Measurements from ENCODE around the gene ITPRIPL2. TPM values are rescaled to one million over a fixed set of nuclear protein-coding genes. Genes with fewer than 3 reads are reported as not detected.

The ITPRIPL2 gene
- total and polyA plus RNA-seq, 2 of the 13 experiments (the other 11 are each of a cell fraction or from before 2014, with no cell fraction given) = 5.9 to 12.6 TPM

GRCh38 chr16:19104607-19105006 lies 9.2 kb upstream of the ITPRIPL2 start (continued):
- no peak for TF ChIP-seq RERE (CRISPR knock-in tag; IDR thresholded peaks at IDR 0.05; ENCODE audit: low read depth)

DNA sequence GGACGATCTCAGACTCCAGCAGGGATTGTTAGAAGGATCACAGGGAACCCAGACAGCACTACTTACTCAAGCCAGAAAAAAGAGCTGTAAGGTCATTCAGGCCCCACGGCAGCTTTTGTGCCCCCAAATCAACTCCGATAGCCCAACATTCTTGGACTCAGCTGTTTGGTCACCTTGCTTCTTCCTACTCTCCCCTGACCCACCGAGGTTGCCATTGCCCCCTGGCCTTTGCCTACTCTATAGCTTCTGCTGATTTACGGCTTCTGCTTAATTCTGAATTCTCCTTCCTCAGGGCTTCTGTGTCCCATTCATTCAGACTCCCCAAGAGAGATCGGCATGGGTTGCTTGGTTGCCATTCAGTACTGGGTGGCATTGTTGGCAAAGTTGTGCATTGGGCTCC lies 8.6 kb upstream of the ITPRIPL2 start:
- no peaks in the 10 kb centered on the region for H3K79me2 ChIP-seq (ENCODE audit: insufficient read depth, low read length)
- FAIRE-seq (no peak), ATAC-seq (no peak), DNase-seq (ENCODE audit: low spot score) (no peak)
- H3K27ac ChIP-seq (ENCODE audit: extremely low read length, insufficient read depth, low read length) = no peak overlapping the region
- H3K4me2 ChIP-seq (ENCODE audit: low read depth, low read length) = no peak overlapping the region
- in situ Hi-C loops (cut with HindIII; ENCODE audit: extremely low pct_ligation_motif_present, low pct_unique_long_range_greater_than_20kb) = no loop called here
- no peaks in the 10 kb centered on the region for H4K20me1 ChIP-seq (ENCODE audit: insufficient read depth, low read length)
- CTCF ChIA-PET (ENCODE audit: low intra/inter-chr PET ratio, low total read pairs) = no interaction called here
- 68% methylated on average over 6 of the region's 6 CpGs for WGBS (ENCODE audit: low lambda C conversion rate)
- H3K4me3 ChIP-seq (replicated peaks in 1 of 3; ENCODE audit: insufficient read depth in 1 of 3, low read depth in 2 of 3, low read length in 3 of 3) = no peak overlapping the region
- BruUV-seq (replicated peaks) = no TSS peak
- H3K27me3 ChIP-seq (ENCODE audit: control insufficient read depth in 1 of 2, insufficient read depth in 2 of 2, low read length in 2 of 2) = peaks cover 2 to 16% of the 10 kb centered on the region in 2 experiments; a peak in 4 of 5 replicates
- POLR2A ChIA-PET = interaction anchor here (1.3 to 12.1 kb wide), 5 partner anchors 9 to 106 kb away, joined by 3 to 239 read pairs (median 6); partner anchors contain the start of genes COQ7 and ITPRIPL2
- H3K9ac ChIP-seq (ENCODE audit: insufficient read depth, low read depth, low read length) = no peak overlapping the region
- TF ChIP-seq SP4 (CRISPR knock-in tag; IDR thresholded peaks at IDR 0.05) = 0 out of 2 replicates have a peak, but pooled peaks have one; percentile 34
- no peak for TF ChIP-seq ARID5B (CRISPR knock-in tag; IDR thresholded peaks at IDR 0.05)
- TF ChIP-seq ZNF776 (CRISPR knock-in tag; IDR thresholded peaks at IDR 0.05) = 0 out of 2 replicates have a peak, but pooled peaks have one; percentile 30
- no peak for TF ChIP-seq ZNF563 (CRISPR knock-in tag; IDR thresholded peaks at IDR 0.05)
- TF ChIP-seq ZNF296 (CRISPR knock-in tag; conservative IDR thresholded peaks at IDR 0.05) = 0 out of 2 replicates have a peak, but pooled peaks have one; percentile 22
- no peak for TF ChIP-seq RARA (CRISPR knock-in tag; IDR thresholded peaks at IDR 0.05)
- 0 out of 2 replicates have a peak, but pooled peaks have one; percentile 11 for TF ChIP-seq ZNF609 (CRISPR knock-in tag; IDR thresholded peaks at IDR 0.05; ENCODE audit: borderline replicate concordance)
- peaks cover 57% of the 10 kb centered on the region for H3K4me1 ChIP-seq (ENCODE audit: insufficient read depth, low read length)
- no peaks in the 10 kb centered on the region for H3K9me3 ChIP-seq (ENCODE audit: low read length)
- no peaks in the 10 kb centered on the region for H3K36me3 ChIP-seq (replicated peaks in 1 of 2; ENCODE audit: control insufficient read depth in 1 of 2, insufficient read depth in 2 of 2, low read length in 2 of 2)
- H2AFZ ChIP-seq (ENCODE audit: low read length) = no peak overlapping the region
- intact Hi-C loops (cut with micrococcal nuclease; ENCODE audit: unreplicated experiment) = loop anchor here (10.0 kb wide), 1 partner anchor 1320 kb away; no protein-coding TSS in a partner anchor

Data from HepG2 (cell line).